SU-DHL-6 (cell line): ENCODE results near the gene ALS2CL.

Source experiments
- CTCF ChIP-seq: fragments of 200-600 bp; sonication (generic); IDR thresholded peaks from one replicate; pipeline ENCODE4 v1.5.1; 2017; ENCODE audit warnings: antibody characterized with exemption, mild to moderate bottlenecking, low read length, moderate library complexity; ENCODE audit not compliant: insufficient read depth, poor library complexity, severe bottlenecking
- EZH2phosphoT487 ChIP-seq: fragments of 200-600 bp; sonication (generic), shearing (Covaris generic); conservative IDR thresholded peaks from 2 replicates; pipeline ENCODE4 v1.6.1; 2018; ENCODE audit warnings: mild to moderate bottlenecking, antibody characterized with exemption, low read length, moderate library complexity, mixed read lengths

- TF ChIP-seq CTCF (no peak), EZH2phosphoT487 (no peak)
These were observed 31.4 kb downstream of the ALS2CL start for GRCh38 chr3:46661776-46662766.
